ENCODE measurements around the gene PHF10. TPM values are rescaled to one million over a fixed set of nuclear protein-coding genes. Genes with fewer than 3 reads are reported as not detected.
"Not testable (repeated sequence)": the region's sequence is repeated elsewhere in the genome, so short reads cannot be mapped to it uniquely, and the experiment has no call there.

PHF10 gene
- 42.2 TPM for polyA plus RNA-seq (2013, experiment 1 of 2)
- 40.5 TPM for polyA plus RNA-seq (2013, experiment 2 of 2)

- Histone ChIP-seq H3K36me3 (ENCODE audit: insufficient read depth, low read length) (peaks cover 6% of the 10 kb centered on the region; the same call in 1 of the 2 replicates), H3K27me3 (ENCODE audit: insufficient read depth, low read length) (no peaks in the 10 kb centered on the region; the same call in 1 of the 2 replicates), H3K9ac (ENCODE audit: low read depth, low read length) (peak within 1 kb of the TSS; percentile 98), H3K27ac (ENCODE audit: low read depth, low read length) (peak within 1 kb of the TSS; percentile 98), H3K9me3 (ENCODE audit: insufficient read depth, low read depth, low read length) (no peaks in the 10 kb centered on the region), H3K4me3 (ENCODE audit: low read length) (peak within 1 kb of the TSS; percentile 91), H3K4me1 (ENCODE audit: insufficient read depth, low read length) (peaks cover 29% of the 10 kb centered on the region)
- WGBS = under 1% methylated on average over 81 of the region's 89 CpGs
These were observed at the start of gene PHF10 for GRCh38 chr6:169724494-169725124. PHF10 (minus strand) TSS chr6:169724500; CDS start chr6:169723931, 569 bp downstream.

GRCh38 chr6:169766921-169767736 lies 42.8 kb upstream of the PHF10 start:
- H3K9me3 ChIP-seq (ENCODE audit: insufficient read depth, low read depth, low read length) = no peaks in the 10 kb centered on the region
- no peak overlapping the region for H3K27ac ChIP-seq (ENCODE audit: low read depth, low read length)
- WGBS = 96% methylated on average over 13 of the region's 13 CpGs
- H3K9ac ChIP-seq (ENCODE audit: low read depth, low read length) = no peak overlapping the region
- H3K27me3 ChIP-seq (ENCODE audit: insufficient read depth, low read length) = no peaks in the 10 kb centered on the region
- peaks cover 32% of the 10 kb centered on the region for H3K36me3 ChIP-seq (ENCODE audit: insufficient read depth, low read length)
- no peaks in the 10 kb centered on the region for H3K4me1 ChIP-seq (ENCODE audit: insufficient read depth, low read length)
- H3K4me3 ChIP-seq (ENCODE audit: low read length) = no peak overlapping the region

GRCh38 chr6:169766232-169766631 lies 41.9 kb upstream of the PHF10 start:
- no peak overlapping the region for H3K27ac ChIP-seq (ENCODE audit: low read depth, low read length)
- no peak overlapping the region for H3K9ac ChIP-seq (ENCODE audit: low read depth, low read length)
- H3K9me3 ChIP-seq (ENCODE audit: insufficient read depth, low read depth, low read length) = no peaks in the 10 kb centered on the region
- no peaks in the 10 kb centered on the region for H3K4me1 ChIP-seq (ENCODE audit: insufficient read depth, low read length)
- 93% methylated on average over 5 of the region's 5 CpGs for WGBS
- H3K4me3 ChIP-seq (ENCODE audit: low read length) = no peak overlapping the region
- H3K36me3 ChIP-seq (ENCODE audit: insufficient read depth, low read length) = peaks cover 29% of the 10 kb centered on the region
- no peaks in the 10 kb centered on the region for H3K27me3 ChIP-seq (ENCODE audit: insufficient read depth, low read length)

- H3K9me3 ChIP-seq (ENCODE audit: insufficient read depth, low read depth, low read length); H3K4me1 ChIP-seq (ENCODE audit: insufficient read depth, low read length); H3K27me3 ChIP-seq (ENCODE audit: insufficient read depth, low read length); H3K9ac ChIP-seq (ENCODE audit: low read depth, low read length); H3K4me3 ChIP-seq (ENCODE audit: low read length); H3K27ac ChIP-seq (ENCODE audit: low read depth, low read length): not testable (repeated sequence)
- WGBS = 97% methylated on average over 10 of the region's 10 CpGs
- H3K36me3 ChIP-seq (ENCODE audit: insufficient read depth, low read length) = peaks cover 32% of the 10 kb centered on the region
These were observed 41.5 kb upstream of the PHF10 start for GRCh38 chr6:169765789-169766188.

- H3K4me3 ChIP-seq (ENCODE audit: low read length) = no peak overlapping the region
- no peaks in the 10 kb centered on the region for H3K27me3 ChIP-seq (ENCODE audit: insufficient read depth, low read length)
- no peak overlapping the region for H3K9ac ChIP-seq (ENCODE audit: low read depth, low read length)
- no peaks in the 10 kb centered on the region for H3K9me3 ChIP-seq (ENCODE audit: insufficient read depth, low read depth, low read length)
- peaks cover 47% of the 10 kb centered on the region for H3K36me3 ChIP-seq (ENCODE audit: insufficient read depth, low read length)
- H3K4me1 ChIP-seq (ENCODE audit: insufficient read depth, low read length) = no peaks in the 10 kb centered on the region
- 89% methylated on average over 10 of the region's 10 CpGs for WGBS
- H3K27ac ChIP-seq (ENCODE audit: low read depth, low read length) = no peak overlapping the region
These were observed 39.6 kb upstream of the PHF10 start for GRCh38 chr6:169763881-169764280.

- H3K27me3 ChIP-seq (ENCODE audit: insufficient read depth, low read length) = no peaks in the 10 kb centered on the region
- H3K4me1 ChIP-seq (ENCODE audit: insufficient read depth, low read length) = no peaks in the 10 kb centered on the region
- no peak overlapping the region for H3K9ac ChIP-seq (ENCODE audit: low read depth, low read length)
- WGBS = 93% methylated on average over 10 of the region's 10 CpGs
- no peak overlapping the region for H3K4me3 ChIP-seq (ENCODE audit: low read length)
- peaks cover 51% of the 10 kb centered on the region for H3K36me3 ChIP-seq (ENCODE audit: insufficient read depth, low read length)
- no peaks in the 10 kb centered on the region for H3K9me3 ChIP-seq (ENCODE audit: insufficient read depth, low read depth, low read length)
- no peak overlapping the region for H3K27ac ChIP-seq (ENCODE audit: low read depth, low read length)
These were observed 39.0 kb upstream of the PHF10 start for GRCh38 chr6:169763308-169763707.

GRCh38 chr6:169755162-169755561 lies 30.9 kb upstream of the PHF10 start:
- peaks cover 36% of the 10 kb centered on the region for H3K36me3 ChIP-seq (ENCODE audit: insufficient read depth, low read length)
- no peaks in the 10 kb centered on the region for H3K9me3 ChIP-seq (ENCODE audit: insufficient read depth, low read depth, low read length)
- no peak overlapping the region for H3K9ac ChIP-seq (ENCODE audit: low read depth, low read length)
- H3K27me3 ChIP-seq (ENCODE audit: insufficient read depth, low read length) = no peaks in the 10 kb centered on the region
- H3K4me1 ChIP-seq (ENCODE audit: insufficient read depth, low read length) = peaks cover 20% of the 10 kb centered on the region
- WGBS = 96% methylated on average over 6 of the region's 6 CpGs
- no peak overlapping the region for H3K27ac ChIP-seq (ENCODE audit: low read depth, low read length)
- no peak overlapping the region for H3K4me3 ChIP-seq (ENCODE audit: low read length)

- Histone ChIP-seq H3K27ac (ENCODE audit: low read depth, low read length) (peak overlapping the region; percentile 99), H3K4me3 (ENCODE audit: low read length) (peak overlapping the region; percentile 93), H3K4me1 (ENCODE audit: insufficient read depth, low read length) (peaks cover 26% of the 10 kb centered on the region), H3K9ac (ENCODE audit: low read depth, low read length) (peak overlapping the region; percentile 96), H3K9me3 (ENCODE audit: insufficient read depth, low read depth, low read length) (no peaks in the 10 kb centered on the region), H3K36me3 (ENCODE audit: insufficient read depth, low read length) (peaks cover 8% of the 10 kb centered on the region; the same call in 1 of the 2 replicates), H3K27me3 (ENCODE audit: insufficient read depth, low read length) (no peaks in the 10 kb centered on the region)
- 10% methylated on average over 19 of the region's 19 CpGs for WGBS
These were observed 27.8 kb upstream of the PHF10 start for GRCh38 chr6:169752074-169752623.

GRCh38 chr6:169751242-169752073 lies 27.2 kb upstream of the PHF10 start, which contains the start of the genes DYNLT2 and ERMARD:
DYNLT2 (minus strand) TSS chr6:169751572; CDS start chr6:169751458, 114 bp downstream.
ERMARD (plus strand) TSS chr6:169751622; CDS start chr6:169751658, 36 bp downstream.
- Histone ChIP-seq H3K27me3 (ENCODE audit: insufficient read depth, low read length) (no peaks in the 10 kb centered on the region), H3K9ac (ENCODE audit: low read depth, low read length) (peak within 1 kb of the TSS; percentile 96)
- under 1% methylated on average over 90 of the region's 90 CpGs for WGBS

GRCh38 chr6:169746556-169746955 lies 22.3 kb upstream of the PHF10 start:
- peaks cover 8% of the 10 kb centered on the region; the same call in 1 of the 2 replicates for H3K27me3 ChIP-seq (ENCODE audit: insufficient read depth, low read length)
- WGBS = 79% methylated on average over 1 of the region's 1 CpG
- H3K9me3 ChIP-seq (ENCODE audit: insufficient read depth, low read depth, low read length) = no peaks in the 10 kb centered on the region
- H3K4me1 ChIP-seq (ENCODE audit: insufficient read depth, low read length) = peaks cover 11% of the 10 kb centered on the region; the same call in 1 of the 2 replicates
- no peak overlapping the region for H3K9ac ChIP-seq (ENCODE audit: low read depth, low read length)
- H3K36me3 ChIP-seq (ENCODE audit: insufficient read depth, low read length) = no peaks in the 10 kb centered on the region
- no peak overlapping the region for H3K27ac ChIP-seq (ENCODE audit: low read depth, low read length)
- no peak overlapping the region for H3K4me3 ChIP-seq (ENCODE audit: low read length)

More at GRCh38 chr6:169751242-169752073, 27.2 kb upstream of the PHF10 start, which contains the start of the genes DYNLT2 and ERMARD:
- peaks cover 26% of the 10 kb centered on the region for H3K4me1 ChIP-seq (ENCODE audit: insufficient read depth, low read length)
- H3K4me3 ChIP-seq (ENCODE audit: low read length) = peak within 1 kb of the TSS; percentile 93
- no peaks in the 10 kb centered on the region for H3K9me3 ChIP-seq (ENCODE audit: insufficient read depth, low read depth, low read length)
- peak within 1 kb of the TSS; percentile 99 for H3K27ac ChIP-seq (ENCODE audit: low read depth, low read length)
- 0 out of 2 replicates have a peak, but pooled peaks cover 1% of the 10 kb centered on the region for H3K36me3 ChIP-seq (ENCODE audit: insufficient read depth, low read length)
